Liver (tissue), 9 donors: Measurements from ENCODE around the gene ATF5. TPM values are rescaled to one million over a fixed set of nuclear protein-coding genes. Genes with fewer than 3 reads are reported as not detected.

Experiments used
- DNase-seq: peaks from one replicate; pipeline ENCODE4 v3.0.0-alpha.2; 2017; ENCODE audit warnings: low spot score
- H3K27ac ChIP-seq, 2 donors: one replicate each; pipeline ENCODE4 v1.7.0; 2013; ENCODE audit warnings: inconsistent platforms in 2 of 2, low read length in 2 of 2, control low read depth in 1 of 2, low read depth in 1 of 2, mild to moderate bottlenecking in 1 of 2
- H3K27me3 ChIP-seq, 4 donors: one replicate each; pipeline versions ENCODE4 v1.6.1 to v1.7.0; 2013; ENCODE audit warnings: low read length in 3 of 4, inconsistent platforms in 1 of 4, mild to moderate bottlenecking in 1 of 4, moderate library complexity in 1 of 4; ENCODE audit not compliant: control insufficient read depth in 4 of 4, insufficient read depth in 4 of 4
- H3K36me3 ChIP-seq, 4 donors: one replicate each; pipeline versions ENCODE4 v1.6.1 to v1.7.0; 2013; ENCODE audit warnings: low read length in 3 of 4, mild to moderate bottlenecking in 3 of 4, low read depth in 1 of 4, moderate library complexity in 1 of 4; ENCODE audit not compliant: control insufficient read depth in 4 of 4, insufficient read depth in 3 of 4
- H3K4me1 ChIP-seq, 4 donors: one replicate each; pipeline versions ENCODE4 v1.6.1 to v1.7.0; 2013; ENCODE audit warnings: low read length in 3 of 4, mild to moderate bottlenecking in 3 of 4, moderate library complexity in 1 of 4; ENCODE audit not compliant: control insufficient read depth in 4 of 4, insufficient read depth in 4 of 4
- H3K4me3 ChIP-seq, 3 donors: one replicate each; pipeline versions ENCODE4 v1.6.1 to v1.7.0; 2013; ENCODE audit warnings: low read length in 3 of 3, control low read depth in 1 of 3, low read depth in 1 of 3, mild to moderate bottlenecking in 1 of 3
- H3K9ac ChIP-seq, 2 donors: one replicate each; pipeline ENCODE4 v1.7.0; 2013; ENCODE audit warnings: low read length in 2 of 2, mild to moderate bottlenecking in 2 of 2, moderate library complexity in 2 of 2, control low read depth in 1 of 2, low read depth in 1 of 2
- H3K9me3 ChIP-seq, 4 donors: one replicate each; pipeline versions ENCODE4 v1.6.1 to v1.7.0; 2013; ENCODE audit warnings: low read length in 3 of 4; ENCODE audit not compliant: control insufficient read depth in 4 of 4
- EGR1 ChIP-seq, 2 donors: IDR thresholded peaks; 2 replicates each; pipeline ENCODE4 v1.6.1; 2016 to 2018; ENCODE audit warnings: antibody characterized with exemption in 2 of 2, low read depth in 2 of 2
- FOXA1 ChIP-seq: IDR thresholded peaks from 2 replicates; pipeline ENCODE4 v1.6.1; 2016; ENCODE audit warnings: antibody characterized with exemption
- HNF4A ChIP-seq, 2 donors: conservative IDR thresholded peaks; 2 replicates each; pipeline ENCODE4 v1.6.1; 2016; ENCODE audit warnings: antibody characterized with exemption in 2 of 2, mild to moderate bottlenecking in 2 of 2
- HNF4G ChIP-seq: IDR thresholded peaks from 2 replicates; pipeline ENCODE4 v1.6.1; 2016; ENCODE audit warnings: antibody characterized with exemption
- JUND ChIP-seq, 2 donors: IDR thresholded peaks; 2 replicates each; pipeline ENCODE4 v1.6.1; 2016; ENCODE audit warnings: antibody characterized with exemption in 2 of 2
- NR2F2 ChIP-seq: IDR thresholded peaks from 2 replicates; pipeline ENCODE4 v1.6.1; 2016; ENCODE audit warnings: antibody characterized with exemption
- RAD21 ChIP-seq, 2 donors: IDR thresholded peaks; 2 replicates each; pipeline ENCODE4 v1.6.1; 2016; ENCODE audit warnings: antibody characterized with exemption in 2 of 2, mild to moderate bottlenecking in 2 of 2
- SP1 ChIP-seq: IDR thresholded peaks from 2 replicates; pipeline ENCODE4 v1.6.1; 2018; ENCODE audit warnings: antibody characterized with exemption, mild to moderate bottlenecking
- TAF1 ChIP-seq: conservative IDR thresholded peaks from 2 replicates; pipeline ENCODE4 v1.6.1; 2016; ENCODE audit warnings: antibody characterized with exemption, mild to moderate bottlenecking
- YY1 ChIP-seq: IDR thresholded peaks from 2 replicates; pipeline ENCODE4 v1.6.1; 2016; ENCODE audit warnings: antibody characterized with exemption, mild to moderate bottlenecking
- WGBS: extraction: QIAGEN DNeasy Blood & Tissue Kit; methylation state at CpG from one replicate; pipeline ENCODE4 v1.1.7; 2013; 5-methylcytosine and 5-hydroxymethylcytosine counted together
- polyA plus RNA-seq, 2 donors: library from polyadenylated mRNA; stranded (reverse) in 1 of 2; unstranded in 1 of 2; fragments of 200-250 nt in 1 of 2; fragments of >200 nt in 1 of 2; fragmentation: Nextera tagmentation in 1 of 2; extraction: Ambion mirVana in 1 of 2; gene quantifications; one replicate each; pipeline versions ENCODE4 v1.2.1 to v1.2.3, GENCODE V29; 2013 to 2015
- total RNA-seq, 2 donors: library from RNA; depleted of rRNA; stranded (reverse); fragments of >200 nt; gene quantifications; one replicate each; pipeline ENCODE4 v1.2.3, GENCODE V29; 2014
- TF ChIP-seq, protein P1 (sequence below): IDR thresholded peaks from 2 replicates; pipeline ENCODE4 v1.6.1; 2016; ENCODE audit warnings: antibody characterized with exemption
- TF ChIP-seq, protein P2 (sequence below): IDR thresholded peaks from 2 replicates; pipeline ENCODE4 v1.6.1; 2016; ENCODE audit warnings: antibody characterized with exemption
- TF ChIP-seq, protein P3 (sequence below): IDR thresholded peaks from 2 replicates; pipeline ENCODE4 v1.6.1; 2016; ENCODE audit warnings: antibody characterized with exemption, mild to moderate bottlenecking
- TF ChIP-seq, protein P4 (sequence below): IDR thresholded peaks from 2 replicates; pipeline ENCODE4 v1.6.1; 2016; ENCODE audit warnings: antibody characterized with exemption
- TF ChIP-seq, protein P5 (sequence below): fragments of 150-350 bp; IDR thresholded peaks from 2 replicates; pipeline ENCODE4 v1.5.1; 2017; ENCODE audit warnings: improper control_type of control experiment, low read depth, low read length; ENCODE audit not compliant: missing input control
- donor health status: healthy.
- donor health status: healthy.
- donor health status: healthy.
- donor health status: healthy.
- donor health status: healthy.

Gene ATF5
- total and polyA plus RNA-seq, 4 donors = 42.3 to 2,086 (median 347) TPM

DNA sequence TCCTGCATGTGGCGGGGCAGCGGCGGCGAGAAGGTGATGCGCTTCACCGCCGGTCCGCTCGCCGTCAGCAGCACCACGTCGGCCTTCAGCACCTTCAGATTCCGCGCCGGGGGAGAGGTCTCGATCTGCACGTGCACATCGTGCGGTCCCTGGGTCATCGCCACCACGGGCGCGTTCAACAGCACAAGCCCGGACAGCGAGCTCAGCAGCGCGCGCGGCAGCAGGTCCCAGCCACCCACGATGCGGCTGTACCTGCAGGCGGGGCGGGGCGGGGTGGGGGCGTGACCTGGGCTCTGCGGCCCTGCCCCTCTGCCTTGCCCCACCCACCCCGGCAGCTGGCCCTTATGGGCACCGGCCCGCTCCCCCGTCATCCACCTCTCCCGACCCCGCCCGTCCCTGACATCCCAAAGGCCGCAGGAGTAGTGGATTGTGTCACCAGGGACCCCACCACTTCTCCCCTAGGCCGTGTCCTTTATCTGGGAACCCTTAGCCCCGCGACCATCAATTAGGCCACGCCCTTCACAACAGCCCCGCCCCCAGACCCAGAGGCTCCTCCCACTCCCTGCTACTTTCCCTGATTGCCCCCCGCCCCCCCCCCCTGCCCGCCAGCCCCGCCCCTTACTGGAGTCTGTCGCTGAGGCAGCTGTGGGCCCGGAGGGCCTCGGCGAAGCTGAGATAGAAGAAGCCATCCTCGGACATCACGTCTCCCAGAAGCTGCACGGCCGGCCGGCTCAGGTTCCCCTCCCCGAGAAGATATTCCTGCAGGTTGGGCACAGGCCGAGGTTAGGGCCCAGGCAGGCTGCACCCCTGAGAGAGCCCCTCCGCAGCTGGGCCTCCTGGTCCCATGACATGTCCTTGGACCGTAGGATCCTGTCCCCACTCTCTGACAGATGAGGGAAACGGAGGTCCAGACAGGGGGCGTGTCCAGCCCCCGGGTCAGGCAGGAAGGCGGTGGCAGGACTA is 38.4 kb upstream of the ATF5 start:
- Histone ChIP-seq H3K4me3 (peak overlapping the region in 1 of 3 donors; percentile 14), H3K9ac (no peak overlapping the region), H3K27me3 (no peaks in the 10 kb centered on the region), H3K36me3 (peaks cover 0 to 6% (median 4%) of the 10 kb centered on the region in 4 donors), H3K27ac (no peak overlapping the region), H3K9me3 (no peaks in the 10 kb centered on the region), H3K4me1 (peaks cover 0 to 9% (median 4%) of the 10 kb centered on the region in 4 donors)
- DNase-seq = peak; percentile 72
- 22% methylated on average over 69 of the region's 69 CpGs for WGBS
- TF ChIP-seq, protein P1, sequence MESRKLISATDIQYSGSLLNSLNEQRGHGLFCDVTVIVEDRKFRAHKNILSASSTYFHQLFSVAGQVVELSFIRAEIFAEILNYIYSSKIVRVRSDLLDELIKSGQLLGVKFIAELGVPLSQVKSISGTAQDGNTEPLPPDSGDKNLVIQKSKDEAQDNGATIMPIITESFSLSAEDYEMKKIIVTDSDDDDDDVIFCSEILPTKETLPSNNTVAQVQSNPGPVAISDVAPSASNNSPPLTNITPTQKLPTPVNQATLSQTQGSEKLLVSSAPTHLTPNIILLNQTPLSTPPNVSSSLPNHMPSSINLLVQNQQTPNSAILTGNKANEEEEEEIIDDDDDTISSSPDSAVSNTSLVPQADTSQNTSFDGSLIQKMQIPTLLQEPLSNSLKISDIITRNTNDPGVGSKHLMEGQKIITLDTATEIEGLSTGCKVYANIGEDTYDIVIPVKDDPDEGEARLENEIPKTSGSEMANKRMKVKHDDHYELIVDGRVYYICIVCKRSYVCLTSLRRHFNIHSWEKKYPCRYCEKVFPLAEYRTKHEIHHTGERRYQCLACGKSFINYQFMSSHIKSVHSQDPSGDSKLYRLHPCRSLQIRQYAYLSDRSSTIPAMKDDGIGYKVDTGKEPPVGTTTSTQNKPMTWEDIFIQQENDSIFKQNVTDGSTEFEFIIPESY = no peak
- TF ChIP-seq, protein P2, sequence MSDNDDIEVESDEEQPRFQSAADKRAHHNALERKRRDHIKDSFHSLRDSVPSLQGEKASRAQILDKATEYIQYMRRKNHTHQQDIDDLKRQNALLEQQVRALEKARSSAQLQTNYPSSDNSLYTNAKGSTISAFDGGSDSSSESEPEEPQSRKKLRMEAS = no peak
- no peak for TF ChIP-seq TAF1
- no peak for TF ChIP-seq RAD21 (IDR thresholded peaks at IDR 0.05)
- TF ChIP-seq, protein P3, sequence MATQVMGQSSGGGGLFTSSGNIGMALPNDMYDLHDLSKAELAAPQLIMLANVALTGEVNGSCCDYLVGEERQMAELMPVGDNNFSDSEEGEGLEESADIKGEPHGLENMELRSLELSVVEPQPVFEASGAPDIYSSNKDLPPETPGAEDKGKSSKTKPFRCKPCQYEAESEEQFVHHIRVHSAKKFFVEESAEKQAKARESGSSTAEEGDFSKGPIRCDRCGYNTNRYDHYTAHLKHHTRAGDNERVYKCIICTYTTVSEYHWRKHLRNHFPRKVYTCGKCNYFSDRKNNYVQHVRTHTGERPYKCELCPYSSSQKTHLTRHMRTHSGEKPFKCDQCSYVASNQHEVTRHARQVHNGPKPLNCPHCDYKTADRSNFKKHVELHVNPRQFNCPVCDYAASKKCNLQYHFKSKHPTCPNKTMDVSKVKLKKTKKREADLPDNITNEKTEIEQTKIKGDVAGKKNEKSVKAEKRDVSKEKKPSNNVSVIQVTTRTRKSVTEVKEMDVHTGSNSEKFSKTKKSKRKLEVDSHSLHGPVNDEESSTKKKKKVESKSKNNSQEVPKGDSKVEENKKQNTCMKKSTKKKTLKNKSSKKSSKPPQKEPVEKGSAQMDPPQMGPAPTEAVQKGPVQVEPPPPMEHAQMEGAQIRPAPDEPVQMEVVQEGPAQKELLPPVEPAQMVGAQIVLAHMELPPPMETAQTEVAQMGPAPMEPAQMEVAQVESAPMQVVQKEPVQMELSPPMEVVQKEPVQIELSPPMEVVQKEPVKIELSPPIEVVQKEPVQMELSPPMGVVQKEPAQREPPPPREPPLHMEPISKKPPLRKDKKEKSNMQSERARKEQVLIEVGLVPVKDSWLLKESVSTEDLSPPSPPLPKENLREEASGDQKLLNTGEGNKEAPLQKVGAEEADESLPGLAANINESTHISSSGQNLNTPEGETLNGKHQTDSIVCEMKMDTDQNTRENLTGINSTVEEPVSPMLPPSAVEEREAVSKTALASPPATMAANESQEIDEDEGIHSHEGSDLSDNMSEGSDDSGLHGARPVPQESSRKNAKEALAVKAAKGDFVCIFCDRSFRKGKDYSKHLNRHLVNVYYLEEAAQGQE = no peak
- TF ChIP-seq, protein P4, sequence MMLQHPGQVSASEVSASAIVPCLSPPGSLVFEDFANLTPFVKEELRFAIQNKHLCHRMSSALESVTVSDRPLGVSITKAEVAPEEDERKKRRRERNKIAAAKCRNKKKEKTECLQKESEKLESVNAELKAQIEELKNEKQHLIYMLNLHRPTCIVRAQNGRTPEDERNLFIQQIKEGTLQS = no peak
- TF ChIP-seq SP1 = no peak
- no peak for TF ChIP-seq YY1
- no peak for TF ChIP-seq NR2F2
- no peak for TF ChIP-seq JUND (IDR thresholded peaks at IDR 0.05)
- no peak for TF ChIP-seq HNF4G
- TF ChIP-seq, protein P5, sequence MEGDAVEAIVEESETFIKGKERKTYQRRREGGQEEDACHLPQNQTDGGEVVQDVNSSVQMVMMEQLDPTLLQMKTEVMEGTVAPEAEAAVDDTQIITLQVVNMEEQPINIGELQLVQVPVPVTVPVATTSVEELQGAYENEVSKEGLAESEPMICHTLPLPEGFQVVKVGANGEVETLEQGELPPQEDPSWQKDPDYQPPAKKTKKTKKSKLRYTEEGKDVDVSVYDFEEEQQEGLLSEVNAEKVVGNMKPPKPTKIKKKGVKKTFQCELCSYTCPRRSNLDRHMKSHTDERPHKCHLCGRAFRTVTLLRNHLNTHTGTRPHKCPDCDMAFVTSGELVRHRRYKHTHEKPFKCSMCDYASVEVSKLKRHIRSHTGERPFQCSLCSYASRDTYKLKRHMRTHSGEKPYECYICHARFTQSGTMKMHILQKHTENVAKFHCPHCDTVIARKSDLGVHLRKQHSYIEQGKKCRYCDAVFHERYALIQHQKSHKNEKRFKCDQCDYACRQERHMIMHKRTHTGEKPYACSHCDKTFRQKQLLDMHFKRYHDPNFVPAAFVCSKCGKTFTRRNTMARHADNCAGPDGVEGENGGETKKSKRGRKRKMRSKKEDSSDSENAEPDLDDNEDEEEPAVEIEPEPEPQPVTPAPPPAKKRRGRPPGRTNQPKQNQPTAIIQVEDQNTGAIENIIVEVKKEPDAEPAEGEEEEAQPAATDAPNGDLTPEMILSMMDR = no peak
- no peak for TF ChIP-seq HNF4A (conservative IDR thresholded peaks at IDR 0.05)

DNA sequence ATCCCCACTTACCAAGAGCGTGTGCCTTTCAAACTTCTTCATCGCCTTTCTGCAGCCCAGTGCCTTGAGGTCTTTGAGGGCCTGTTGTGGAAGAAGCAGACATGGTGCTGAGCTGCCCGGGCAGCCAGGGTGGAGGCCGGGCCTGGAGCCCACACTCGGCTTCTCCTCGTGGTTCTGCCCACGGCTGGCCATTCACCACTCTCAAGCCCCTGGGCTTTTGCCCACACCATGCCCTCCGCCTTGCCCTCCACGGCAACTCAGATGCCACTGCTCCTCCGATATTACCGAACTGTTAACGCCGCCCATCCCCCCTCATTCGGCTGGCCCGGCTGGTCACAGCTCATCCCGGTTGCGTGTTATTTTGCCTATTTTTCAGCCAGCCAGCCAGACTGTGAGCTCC is 37.6 kb upstream of the ATF5 start:
- 90% methylated on average over 17 of the region's 17 CpGs for WGBS
- H3K27me3 ChIP-seq = no peaks in the 10 kb centered on the region
- peaks cover 0 to 9% (median 4%) of the 10 kb centered on the region in 4 donors for H3K4me1 ChIP-seq
- DNase-seq = no peak
- no peaks in the 10 kb centered on the region for H3K9me3 ChIP-seq
- TF ChIP-seq FOXA1 (no peak), EGR1 (IDR thresholded peaks at IDR 0.05; ENCODE audit: low read depth in 2 of 2) (no peak), HNF4A (conservative IDR thresholded peaks at IDR 0.05) (no peak), TAF1 (no peak), HNF4G (no peak), RAD21 (IDR thresholded peaks at IDR 0.05) (no peak)
- H3K27ac ChIP-seq = no peak overlapping the region
- H3K36me3 ChIP-seq = peaks cover 0 to 6% (median 3%) of the 10 kb centered on the region in 4 donors
- no peak overlapping the region for H3K4me3 ChIP-seq
- no peak overlapping the region for H3K9ac ChIP-seq
